Stimulated activated CD4-positive, alpha-beta T cell treated with anti-CD3 and anti-CD28 coated beads, Interleukin-4, amount 100 ng/mL, for 48 hours (primary cell): Measurements from ENCODE around the gene GNAO1.
A peak's percentile ranks its signal among the peaks of the same experiment; 100 is the strongest.

ENCODE experiments used
- DNase-seq, 2 donors: peaks; one replicate each; pipeline ENCODE4 v3.0.0-alpha.2; 2020; ENCODE audit warnings: low read depth in 2 of 2

The GNAO1 gene

GRCh38 chr16:56312556-56312955, 121.3 kb downstream of the GNAO1 start:
- no peak for DNase-seq

- no peak for DNase-seq
These were observed 123.1 kb downstream of the GNAO1 start for GRCh38 chr16:56314244-56314850.

- no peak for DNase-seq
These were observed 124.7 kb downstream of the GNAO1 start for GRCh38 chr16:56315955-56316354.

GRCh38 chr16:56316545-56316944, 125.3 kb downstream of the GNAO1 start:
- no peak for DNase-seq

DNA sequence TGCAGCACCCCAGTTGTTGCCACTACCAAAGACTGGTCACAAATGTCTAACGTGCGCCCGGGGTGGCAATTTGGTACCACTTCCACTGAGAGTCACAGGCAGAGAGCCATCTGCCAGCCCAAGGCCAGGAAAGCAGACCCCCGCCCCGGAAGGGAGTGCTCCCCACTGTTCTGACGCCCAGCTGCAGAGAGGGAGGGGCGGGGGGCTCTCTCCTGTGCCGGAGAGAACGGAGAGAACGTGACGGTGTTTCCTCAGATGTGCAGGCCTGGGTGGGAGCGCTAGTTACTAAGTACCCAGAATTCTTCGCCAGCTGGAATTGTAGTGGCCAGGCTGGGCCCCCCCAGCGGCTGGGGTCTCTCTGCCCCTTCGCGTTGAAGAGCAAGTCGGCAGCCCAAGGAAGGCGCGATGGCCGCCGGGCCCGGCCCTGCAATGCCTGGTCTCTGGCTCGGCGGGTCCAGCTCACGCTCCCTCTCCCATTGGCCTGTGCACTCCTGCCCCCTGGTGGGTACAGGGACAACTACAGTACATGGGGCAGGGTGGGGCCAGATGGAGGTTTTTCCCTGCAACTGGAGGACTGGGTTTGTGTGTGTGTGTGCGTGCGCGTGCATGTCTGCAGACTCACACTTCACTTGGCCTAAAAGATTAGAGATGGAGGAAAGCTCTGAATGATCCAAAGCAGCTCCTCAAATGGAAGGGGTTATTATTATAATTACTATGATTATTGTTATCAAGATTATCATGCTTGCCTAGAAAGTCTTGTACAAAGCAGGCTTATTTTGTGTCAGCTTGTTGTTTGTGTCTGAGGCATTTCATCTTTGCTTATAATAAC, 126.9 kb downstream of the GNAO1 start:
- DNase-seq = peak; percentile 74 to 78

DNA sequence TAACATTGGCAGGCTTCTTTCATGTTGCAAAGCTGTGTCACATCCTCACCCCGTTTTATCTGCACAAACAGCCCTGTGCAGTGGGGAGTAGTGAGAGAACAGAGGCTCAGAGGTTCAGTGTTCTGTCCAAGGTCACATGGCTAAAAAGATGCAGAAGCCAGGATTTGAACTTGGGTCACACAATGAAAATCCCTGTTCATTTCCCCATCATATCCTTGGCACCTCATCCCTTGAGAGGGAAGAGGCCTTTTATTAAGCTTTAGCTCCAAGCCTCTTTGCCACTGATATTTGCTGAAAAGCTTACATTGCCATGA, 127.5 kb downstream of the GNAO1 start:
- DNase-seq = no peak

DNA sequence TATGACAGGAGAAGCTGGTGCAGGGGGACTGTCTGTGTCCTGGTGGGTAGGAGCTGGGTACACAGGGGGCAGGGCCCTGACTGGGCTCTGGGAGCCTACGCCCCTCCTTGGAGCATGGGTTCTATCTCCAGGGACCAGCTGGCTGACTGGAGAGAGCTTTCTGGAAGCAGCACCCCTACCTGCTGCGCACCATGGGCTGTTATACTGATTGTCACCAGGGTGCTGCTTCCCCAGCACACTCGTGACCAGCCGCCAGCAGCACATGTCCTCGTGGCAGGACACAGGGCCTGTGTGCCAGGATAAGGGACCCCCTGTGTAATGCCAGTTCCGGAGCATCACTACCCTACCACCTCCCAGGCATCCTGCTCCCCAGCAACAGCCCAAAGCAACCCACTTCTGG, 128.1 kb downstream of the GNAO1 start:
- DNase-seq = no peak

- no peak for DNase-seq
These were observed 128.8 kb downstream of the GNAO1 start for GRCh38 chr16:56320056-56320455.

DNA sequence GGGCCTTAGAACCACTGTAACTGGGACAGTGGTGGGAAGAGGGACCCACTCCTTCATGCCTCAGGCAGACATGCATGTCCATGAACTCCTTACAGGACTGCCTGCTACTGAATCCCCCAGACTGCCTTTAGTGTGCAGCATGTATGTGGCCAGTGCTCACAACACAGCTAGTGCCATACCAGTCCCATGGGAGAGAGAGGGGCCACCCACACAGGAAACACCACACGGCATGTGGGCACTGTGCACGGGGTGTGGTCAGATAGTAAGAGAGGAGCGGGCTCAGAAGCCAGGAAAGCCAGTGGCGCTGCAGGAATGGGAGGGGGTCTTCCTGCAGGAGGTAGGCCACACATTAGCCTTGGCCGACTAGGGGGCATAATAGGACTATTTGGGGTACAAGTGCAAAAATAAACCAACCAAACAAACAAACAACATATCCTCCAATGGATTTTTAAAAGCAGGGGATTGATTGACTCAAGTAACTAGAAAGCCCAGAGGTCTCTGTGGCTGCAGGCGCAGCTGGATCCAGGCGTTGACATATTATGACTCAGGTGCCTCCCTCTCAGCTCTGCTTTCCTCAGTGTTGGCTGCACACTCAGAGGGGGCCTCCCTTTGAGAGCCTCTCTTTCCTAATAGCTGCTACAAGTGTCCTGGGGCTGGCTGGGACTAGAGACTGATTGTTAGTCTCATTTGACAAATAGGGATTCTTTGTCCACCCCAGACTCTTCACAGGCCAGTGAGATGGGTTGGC, 129.7 kb downstream of the GNAO1 start:
- DNase-seq = no peak

DNA sequence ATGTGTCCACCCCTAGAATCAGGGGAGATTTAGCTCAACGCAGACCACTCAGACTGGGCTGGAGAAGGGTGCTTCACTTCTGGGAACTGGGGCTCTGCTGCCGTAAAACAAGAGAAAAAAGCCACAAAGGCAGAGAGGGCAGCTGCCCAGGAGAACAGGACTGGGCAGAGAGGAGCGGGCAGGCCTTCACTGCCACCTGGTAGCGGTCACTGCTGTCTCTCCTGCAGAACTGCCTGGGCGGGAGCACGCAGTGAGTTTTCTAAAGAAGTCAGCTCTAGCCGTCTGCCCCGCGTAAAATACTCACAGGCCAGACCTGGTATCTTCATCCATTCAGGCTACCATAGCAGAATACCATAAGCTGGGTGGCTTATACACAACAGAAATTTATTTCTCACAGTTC, 130.3 kb downstream of the GNAO1 start:
- no peak for DNase-seq

DNA sequence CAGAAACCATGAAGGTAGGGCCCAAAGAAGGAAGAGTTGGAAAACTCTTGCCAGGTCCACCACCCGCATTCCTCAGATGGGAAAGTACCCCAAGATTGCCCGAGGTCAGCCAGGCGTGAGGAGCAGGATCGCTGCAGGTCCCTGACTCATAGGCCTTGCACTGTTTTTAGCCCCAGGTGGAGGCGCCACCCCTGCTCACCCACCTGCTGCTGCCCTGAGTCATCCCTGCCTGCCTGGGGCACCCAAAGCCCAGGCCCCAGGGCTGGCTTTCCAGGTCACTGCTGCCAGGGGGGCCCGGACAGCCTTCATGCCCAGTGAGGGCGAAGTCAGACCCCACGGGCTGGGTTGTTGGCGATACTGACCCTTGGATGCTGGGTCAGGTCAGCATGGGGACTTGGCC, 133.1 kb downstream of the GNAO1 start:
- no peak for DNase-seq

DNA sequence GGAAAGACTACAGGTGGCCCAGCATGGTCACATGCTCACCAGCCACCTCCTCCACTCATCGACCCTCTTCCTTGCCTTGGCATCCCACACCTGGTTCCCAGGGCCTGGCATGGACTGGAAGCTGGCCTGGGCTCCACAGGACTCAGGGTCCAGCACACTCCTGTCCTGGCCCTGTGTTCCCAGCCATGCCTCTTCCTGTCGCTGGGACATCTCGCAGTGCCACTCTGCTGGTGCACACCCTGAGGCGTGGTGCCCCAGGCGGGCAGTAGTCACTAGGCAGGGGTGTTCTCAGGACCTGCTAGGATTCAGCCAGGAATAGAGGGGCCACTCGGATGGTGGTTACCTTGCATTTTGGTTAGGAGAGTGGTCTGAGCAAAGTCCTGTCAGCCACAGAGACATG, 134.7 kb downstream of the GNAO1 start:
- DNase-seq = no peak

GRCh38 chr16:56327071-56327928, 136.0 kb downstream of the GNAO1 start:
- no peak for DNase-seq

- DNase-seq = no peak
These were observed 136.6 kb downstream of the GNAO1 start for GRCh38 chr16:56327929-56328258.

DNA sequence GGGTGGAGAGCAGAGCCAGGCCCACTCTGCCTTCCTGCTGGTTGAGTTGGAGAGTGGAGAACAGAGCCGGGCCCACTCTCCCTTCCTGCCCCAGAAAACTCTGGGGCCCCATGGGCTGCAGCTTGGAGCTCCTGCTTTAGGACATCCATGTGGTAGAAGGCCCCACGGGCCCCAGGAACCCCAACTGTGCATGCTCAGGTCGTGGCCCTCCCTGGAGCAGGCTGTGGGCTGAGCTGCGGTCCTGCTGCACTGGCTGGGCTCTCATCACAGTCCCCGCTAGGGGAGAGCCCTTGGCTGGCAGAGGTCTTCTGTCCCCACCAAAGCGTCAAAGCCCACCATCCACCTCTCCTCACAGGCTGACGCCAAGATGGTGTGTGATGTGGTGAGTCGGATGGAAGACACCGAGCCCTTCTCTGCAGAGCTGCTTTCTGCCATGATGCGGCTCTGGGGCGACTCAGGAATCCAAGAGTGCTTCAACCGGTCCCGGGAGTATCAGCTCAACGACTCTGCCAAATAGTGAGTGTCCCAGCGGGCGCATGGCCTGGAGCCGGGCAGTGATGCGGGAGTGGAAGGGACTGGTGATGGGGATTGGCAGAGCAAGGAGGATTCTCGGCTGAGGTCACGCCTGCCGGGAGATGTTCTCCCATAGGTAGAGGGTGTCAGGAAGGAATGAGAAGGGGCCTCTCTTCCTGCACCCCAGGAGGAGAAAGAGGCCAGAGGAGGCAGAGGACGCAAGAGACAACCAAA, 137.2 kb downstream of the GNAO1 start:
- DNase-seq = no peak

- no peak for DNase-seq
These were observed 138.6 kb downstream of the GNAO1 start for GRCh38 chr16:56329887-56330286.

GRCh38 chr16:56330476-56330875, 139.2 kb downstream of the GNAO1 start:
- no peak for DNase-seq

DNA sequence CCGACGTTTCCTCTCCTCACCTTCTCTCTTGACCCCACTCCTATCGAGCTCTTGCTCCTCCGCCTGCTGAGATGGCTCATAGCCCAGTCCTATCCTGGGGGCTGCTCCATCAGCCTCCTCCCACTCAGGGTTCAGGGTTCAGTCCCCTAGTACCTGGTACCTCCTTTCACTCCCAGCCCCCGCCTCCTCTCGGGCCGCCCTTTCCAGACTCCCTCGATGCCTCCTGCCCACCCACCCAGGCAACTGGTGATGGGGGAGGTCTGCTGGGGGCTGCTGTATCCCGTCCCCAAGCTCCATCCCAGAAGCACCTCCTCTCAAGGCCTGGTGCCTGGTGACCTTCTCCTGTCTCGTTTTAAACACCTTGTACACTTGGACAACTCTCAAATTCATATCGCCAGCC, 140.1 kb downstream of the GNAO1 start:
- no peak for DNase-seq

DNA sequence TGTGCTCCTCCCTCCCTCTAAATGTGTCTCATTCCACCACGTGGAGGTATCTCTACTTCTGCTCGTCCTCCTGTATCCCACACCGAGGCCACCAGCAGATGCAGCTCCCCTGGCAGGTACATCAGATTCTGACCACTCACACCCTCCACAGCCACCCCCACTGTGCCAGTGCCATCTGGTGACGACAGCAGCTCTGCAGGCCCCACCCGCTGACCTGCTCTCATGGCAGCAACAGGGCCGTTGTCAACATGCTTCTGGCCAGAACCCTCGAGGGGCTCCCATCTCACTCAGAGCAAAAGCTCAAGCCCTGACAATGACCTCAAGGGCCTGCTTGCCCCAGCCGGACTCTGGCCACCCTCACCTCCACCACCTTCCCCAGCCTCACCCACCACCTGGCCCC, 140.6 kb downstream of the GNAO1 start:
- no peak for DNase-seq

GRCh38 chr16:56332464-56333079, 141.3 kb downstream of the GNAO1 start:
- no peak for DNase-seq

- DNase-seq = no peak
These were observed 143.5 kb downstream of the GNAO1 start for GRCh38 chr16:56334761-56335160.
